Activated CD4-positive, alpha-beta T cell treated with anti-CD3 and anti-CD28 coated beads, Interleukin-2, amount 50 U/mL, for 1 hour (primary cell): ENCODE results near the gene EP400.
A peak's percentile ranks its signal among the peaks of the same experiment; 100 is the strongest.

Experiments
- DNase-seq: peaks from one replicate; pipeline ENCODE4 v3.0.0-alpha.2; 2020

The EP400 gene

DNA sequence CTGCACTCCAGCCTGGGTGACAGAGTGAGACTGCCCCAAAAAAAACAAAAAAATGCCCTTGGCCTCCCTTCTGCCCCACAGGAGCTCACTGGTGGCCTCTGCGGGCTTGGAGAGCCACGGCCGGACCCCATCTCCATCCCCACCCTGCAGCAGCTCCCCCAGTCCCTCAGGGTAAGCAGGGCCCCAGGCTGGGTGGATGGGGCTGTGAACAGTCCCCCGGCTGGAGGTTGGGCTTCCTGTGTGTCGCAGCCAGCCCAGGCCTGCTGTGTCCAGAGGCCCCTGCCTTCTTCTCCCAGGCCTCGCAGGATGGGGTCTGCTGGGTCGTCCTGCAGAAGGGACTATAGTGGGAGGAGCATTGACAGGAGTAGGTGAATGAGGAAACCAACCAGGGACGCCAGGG is 36.1 kb upstream of the EP400 start:
- DNase-seq, result no peak

DNA sequence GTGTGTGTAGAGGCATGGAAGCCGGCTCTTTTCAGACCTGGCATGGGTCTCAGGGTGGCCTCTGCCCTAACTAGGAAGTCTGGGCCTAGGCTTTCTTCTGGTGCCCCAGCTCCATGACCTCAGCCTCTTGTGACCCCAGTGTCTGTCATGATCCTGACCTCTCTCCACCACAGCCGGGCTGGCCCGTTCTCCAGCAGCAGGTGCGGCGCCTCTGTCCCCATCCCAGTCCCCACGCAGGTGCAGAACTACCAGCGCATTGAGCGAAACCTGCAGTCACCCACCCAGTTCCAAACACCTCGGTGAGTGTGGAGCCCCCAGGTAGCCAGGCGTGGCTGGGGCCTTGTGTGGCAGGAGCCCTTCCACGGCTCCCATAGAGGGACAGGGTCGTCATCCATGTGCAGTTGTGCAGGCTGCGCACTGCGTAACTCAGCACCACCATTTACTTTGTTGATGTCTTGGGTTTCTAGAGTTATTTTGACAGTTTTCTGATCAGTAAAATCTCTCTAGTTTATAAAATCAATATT is 35.5 kb upstream of the EP400 start:
- no peak for DNase-seq

DNA sequence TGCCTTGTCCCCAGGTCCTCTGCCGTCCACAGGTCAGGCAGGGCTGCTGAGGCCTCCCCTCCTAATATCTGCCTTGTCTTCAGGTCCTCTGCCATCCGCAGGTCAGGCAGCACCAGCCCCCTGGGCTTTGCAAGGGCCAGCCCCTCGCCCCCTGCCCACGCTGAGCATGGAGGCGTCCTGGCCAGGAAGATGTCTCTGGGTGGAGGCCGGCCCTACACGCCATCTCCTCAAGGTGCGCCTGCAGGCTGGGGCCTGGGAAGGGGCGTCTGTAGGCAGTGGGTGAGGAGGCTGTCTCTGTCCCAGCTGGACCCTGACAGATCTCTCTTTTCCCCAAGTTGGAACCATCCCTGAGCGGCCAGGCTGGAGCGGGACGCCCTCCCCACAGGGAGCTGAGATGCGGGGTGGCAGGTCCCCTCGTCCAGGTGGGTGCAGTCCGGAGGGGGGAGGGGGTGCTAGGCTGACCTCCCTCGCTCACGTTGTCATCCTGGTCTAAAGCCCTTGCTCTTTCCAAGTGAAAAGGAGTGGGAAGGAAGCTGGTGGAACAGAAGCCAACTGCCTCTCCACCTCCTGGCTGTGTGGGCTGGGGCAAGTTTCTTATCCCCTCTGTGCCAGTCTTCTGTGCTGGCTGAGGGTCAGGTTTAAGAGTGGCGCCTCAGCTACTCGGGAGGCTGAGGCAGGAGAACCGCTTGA is 34.6 kb upstream of the EP400 start:
- no peak for DNase-seq

DNA sequence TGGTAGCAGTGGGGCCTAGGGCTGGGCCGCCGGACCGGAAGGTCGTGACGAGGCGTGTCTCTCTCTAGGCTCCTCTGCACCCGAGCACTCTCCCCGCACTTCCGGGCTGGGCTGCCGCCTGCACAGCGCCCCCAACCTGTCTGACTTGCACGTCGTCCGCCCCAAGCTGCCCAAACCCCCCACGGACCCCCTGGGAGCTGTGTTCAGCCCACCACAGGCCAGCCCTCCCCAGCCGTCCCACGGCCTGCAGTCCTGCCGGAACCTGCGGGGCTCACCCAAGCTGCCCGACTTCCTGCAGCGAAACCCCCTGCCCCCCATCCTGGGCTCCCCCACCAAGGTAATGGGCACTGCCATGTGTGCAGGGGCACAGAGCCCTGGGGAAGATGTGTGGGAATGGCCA is 33.9 kb upstream of the EP400 start:
- DNase-seq, result no peak

DNA sequence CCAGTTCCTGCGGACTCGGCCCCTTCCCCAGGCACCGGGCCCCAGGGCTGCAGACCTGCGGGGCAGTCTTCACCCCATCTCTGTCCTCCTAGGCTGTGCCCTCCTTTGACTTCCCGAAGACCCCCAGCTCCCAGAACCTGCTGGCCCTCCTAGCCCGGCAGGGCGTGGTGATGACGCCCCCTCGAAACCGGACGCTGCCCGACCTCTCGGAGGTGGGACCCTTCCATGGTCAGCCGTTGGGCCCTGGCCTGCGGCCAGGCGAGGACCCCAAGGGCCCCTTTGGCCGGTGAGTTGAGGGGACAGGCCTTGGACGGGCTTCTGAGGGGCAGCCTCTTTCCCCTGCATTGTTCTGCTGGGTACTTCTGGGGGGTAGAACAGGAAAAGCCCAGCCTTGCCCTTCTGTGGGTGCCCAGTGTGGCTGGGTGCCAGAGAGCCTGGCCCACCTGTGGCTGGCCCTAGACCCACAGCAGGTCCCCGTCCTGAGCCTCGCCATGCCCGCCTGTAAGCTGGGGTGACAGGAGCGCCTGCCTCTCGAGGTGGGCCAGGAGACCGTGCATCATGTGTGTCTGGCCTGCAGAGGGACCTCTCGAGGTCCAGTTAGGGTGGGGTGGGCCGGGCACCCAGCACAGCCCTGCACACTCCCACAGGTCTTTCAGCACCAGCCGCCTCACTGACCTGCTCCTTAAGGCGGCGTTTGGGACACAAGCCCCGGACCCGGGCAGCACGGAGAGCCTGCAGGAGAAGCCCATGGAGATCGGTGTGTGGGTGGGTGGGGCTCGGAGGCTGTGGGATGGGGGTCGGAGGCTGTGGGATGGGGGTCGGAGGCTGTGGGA is 33.2 kb upstream of the EP400 start:
- DNase-seq, result no peak

DNA sequence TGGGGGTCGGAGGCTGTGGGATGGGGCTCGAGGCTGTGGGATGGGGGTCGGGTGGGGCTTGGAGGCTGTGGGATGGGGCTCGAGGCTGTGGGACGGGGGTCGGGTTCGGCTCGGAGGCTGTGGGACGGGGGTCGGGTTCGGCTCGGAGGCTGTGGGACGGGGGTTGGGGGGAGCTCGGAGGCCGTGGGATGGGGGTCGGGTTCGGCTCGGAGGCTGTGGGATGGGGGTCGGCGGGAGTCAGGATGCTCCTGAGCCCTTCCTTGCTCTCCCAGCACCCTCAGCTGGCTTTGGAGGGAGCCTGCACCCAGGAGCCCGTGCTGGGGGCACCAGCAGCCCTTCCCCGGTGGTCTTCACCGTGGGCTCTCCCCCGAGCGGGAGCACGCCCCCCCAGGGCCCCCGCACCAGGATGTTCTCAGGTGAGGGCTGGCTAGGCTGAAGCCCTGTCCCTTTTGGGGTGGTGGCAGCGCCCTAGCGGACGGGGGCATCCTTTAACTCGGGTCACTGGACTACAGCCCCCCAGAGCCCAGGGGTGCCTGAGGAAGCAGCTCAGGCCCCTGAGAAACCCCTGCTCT is 32.5 kb upstream of the EP400 start:
- DNase-seq, result peak; percentile 27

DNA sequence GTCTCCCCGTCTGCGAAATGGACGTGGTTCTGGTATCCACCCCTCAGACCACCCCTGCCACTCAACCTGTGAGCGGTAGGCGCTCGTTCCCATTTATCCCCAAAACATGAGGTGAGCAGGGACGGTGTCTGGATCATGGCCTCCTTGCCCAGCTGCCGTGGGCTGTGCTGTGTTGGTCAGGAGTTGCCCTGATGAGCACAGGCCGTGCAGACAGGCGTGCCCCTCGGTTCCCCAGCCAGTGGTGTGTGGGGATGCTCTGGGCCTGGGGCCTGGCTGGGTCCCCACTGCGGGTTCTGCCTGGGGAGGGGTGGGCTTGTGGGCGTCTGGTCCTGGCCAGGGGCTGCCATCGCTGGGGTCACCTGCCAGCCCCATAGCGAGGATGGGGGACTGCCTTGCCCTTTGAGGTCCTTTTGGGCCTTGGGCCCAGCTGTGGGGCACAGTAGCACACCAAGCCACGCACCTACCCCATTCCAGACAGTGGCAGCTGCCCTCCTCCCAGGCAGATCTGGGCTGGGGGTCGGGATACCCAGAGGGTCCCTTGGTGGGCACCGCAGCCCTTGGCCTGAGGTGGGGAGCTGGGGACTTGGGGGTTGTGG is 31.9 kb upstream of the EP400 start:
- no peak for DNase-seq

DNA sequence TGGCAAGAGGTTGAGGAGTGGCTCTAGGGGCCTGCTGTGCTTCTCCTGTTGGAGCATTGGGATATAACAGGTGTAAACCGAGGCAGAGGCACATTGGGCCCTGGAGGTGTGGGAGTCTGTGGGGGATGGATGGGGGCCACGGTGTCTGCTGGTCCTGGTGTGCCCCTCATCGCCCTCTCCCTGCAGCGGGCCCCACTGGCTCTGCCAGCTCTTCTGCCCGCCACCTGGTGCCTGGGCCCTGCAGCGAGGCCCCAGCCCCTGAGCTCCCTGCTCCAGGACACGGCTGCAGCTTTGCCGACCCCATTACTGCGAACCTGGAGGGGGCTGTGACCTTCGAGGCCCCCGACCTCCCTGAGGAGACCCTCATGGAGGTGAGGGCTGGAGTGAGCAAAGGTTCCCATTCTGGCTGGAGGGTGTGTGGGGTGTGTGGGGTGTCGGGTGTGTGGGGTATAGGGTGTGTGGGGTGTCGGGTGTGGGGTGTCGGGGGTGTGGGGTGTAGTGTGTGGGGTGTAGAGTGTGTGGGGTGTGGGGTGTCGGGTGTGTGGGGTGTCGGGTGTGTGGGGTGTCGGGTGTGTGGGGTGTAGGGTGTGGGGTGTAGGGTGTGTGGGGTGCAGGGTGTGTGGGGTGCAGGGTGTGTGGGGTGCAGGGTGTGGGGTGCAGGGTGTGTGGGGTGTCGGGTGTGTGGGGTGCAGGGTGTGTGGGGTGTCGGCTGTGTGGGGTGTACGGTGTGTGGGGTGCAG is 31.3 kb upstream of the EP400 start:
- no peak for DNase-seq

DNA sequence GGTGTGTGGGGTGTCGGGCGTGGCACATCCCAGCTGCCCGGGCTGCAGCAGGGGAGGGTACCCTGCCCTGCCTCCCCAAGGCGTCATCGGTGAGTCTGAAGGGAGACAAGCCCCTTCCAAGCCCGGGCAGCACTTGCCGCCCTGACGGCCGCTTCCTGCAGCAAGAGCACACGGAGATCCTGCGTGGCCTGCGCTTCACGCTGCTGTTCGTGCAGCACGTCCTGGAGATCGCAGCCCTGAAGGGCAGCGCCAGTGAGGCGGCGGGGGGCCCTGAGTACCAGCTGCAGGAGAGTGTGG is 30.7 kb upstream of the EP400 start:
- DNase-seq, result no peak

DNA sequence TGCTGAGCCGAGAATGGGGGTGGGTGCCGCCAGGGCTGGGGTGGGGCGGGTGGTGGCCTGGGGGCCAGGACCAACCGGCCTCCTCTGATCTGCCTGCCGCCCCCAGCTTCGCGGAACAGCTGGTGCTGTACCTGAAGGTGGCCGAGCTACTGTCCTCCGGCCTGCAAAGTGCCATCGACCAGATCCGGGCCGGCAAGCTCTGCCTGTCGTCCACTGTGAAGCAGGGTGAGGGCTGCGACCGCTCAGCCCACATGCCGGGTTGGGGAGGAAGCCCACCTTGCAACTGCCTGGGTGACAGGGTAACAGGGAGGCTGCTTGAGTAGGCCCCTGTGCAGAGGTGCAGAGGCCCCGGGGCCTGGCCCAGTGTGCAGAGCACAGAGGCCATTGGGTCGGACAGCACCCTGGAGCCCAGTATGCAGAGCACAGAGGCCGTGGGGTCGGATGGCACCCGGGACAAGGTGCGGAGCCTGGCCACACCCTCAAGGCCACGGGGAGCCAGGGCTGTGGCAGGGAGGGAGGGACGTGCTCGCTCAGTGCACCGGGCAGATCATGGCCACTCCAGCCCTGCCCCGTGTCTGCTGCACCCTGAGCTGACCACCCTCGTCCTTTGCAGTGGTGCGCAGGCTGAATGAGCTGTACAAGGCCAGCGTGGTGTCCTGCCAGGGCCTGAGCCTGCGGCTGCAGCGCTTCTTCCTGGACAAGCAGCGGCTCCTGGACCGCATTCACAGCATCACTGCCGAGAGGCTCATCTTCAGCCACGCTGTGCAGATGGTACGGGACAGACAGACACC is 30.2 kb upstream of the EP400 start:
- no peak for DNase-seq

DNA sequence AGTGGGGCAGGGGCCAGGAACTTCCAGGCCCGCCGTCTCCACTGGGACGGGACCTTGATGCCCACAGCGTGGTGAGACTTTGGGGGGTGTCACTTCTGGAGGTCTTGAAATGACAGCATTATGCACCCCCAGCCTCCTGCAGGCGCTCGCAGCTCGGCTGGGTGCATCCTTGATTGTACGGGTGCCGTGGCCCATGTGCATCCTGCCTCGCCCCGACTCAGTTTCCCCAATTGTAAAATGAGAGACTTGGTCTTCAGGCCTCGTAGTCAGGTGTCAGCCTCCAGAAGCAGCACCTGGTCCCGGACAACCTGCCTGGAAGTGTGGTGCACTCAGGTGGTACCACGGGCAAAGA is 29.6 kb upstream of the EP400 start:
- no peak for DNase-seq

DNA sequence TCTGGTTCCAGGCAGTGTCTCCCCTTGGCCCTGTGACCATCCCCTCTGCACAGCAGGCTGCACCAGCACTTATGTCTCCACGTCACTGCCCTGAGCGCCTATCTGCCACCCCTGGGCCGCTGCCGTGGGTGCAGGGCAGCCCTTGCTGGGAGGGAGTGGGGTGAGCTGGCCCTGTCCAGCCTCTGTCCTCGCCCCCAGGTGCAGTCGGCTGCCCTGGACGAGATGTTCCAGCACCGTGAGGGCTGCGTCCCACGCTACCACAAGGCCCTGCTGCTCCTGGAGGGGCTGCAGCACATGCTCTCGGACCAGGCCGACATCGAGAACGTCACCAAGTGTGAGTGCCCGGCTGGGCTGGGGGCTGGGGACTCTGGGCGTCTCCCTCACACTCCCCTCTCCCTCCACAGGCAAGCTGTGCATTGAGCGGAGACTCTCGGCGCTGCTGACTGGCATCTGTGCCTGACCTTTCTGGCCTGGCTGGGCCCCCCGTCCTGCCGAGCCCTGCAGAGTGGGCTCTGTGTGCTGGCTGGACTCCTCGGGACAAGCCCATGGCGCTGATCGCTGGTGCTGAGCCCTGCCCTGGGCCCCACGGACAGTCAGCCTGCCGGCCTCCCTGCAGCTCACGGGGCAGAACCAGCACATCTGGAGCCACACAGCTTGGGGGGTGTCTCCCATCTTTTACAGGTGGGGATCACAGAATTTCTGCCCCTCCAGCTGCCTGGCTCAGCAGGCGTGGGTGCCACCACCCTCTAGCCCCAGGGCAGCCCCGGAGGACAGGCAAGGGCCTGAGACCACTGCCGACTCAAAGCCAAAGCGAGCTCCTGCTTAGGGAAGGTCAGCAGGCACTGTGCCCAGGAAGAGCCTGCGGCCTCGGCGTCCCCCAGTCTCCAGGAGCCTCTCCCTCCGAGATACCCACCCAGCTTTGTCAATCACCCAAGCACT is 28.6 kb upstream of the EP400 start:
- no peak for DNase-seq

DNA sequence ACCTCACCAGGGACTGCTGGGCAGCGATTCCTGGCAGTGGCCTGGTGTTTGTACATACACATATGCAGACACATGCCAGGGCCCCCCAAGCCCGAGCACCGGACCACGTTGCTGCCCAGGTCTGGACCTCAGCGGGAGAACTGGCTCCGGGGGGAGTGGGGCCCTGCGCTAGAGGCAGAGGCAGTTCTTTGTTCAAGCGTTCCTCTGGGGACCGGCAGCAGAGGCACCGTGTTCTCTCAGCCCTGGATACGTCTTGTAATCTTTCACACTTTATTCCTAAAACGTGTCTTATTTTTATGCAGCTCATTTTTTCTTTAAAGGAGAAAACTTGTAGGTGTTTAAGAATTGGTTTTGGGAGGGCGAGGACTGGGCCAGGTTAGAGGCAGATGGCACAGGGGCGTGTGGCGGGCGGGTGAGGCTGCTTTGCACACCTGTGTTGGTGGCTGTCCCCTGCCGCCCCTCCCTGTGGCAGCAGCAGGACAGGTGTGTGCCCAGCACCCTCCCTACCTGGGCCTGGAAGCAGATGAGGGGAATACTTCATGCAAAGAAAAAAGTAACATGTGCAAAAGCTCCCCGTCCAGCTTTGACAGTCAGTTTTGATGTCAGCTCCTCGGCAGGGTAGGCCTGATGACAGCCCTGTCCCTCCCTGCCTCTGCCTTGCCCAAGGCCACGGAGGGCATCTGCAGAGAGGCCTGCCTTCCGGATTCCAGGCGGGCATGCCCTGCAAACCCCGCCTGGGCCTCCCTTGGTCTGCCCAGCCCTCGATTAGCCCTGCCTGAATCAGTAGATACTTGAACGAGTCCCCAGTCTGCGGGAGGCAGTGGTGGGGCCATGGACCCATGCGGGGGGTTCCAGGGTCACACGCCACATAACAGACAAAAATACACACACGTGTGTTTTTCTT is 27.6 kb upstream of the EP400 start:
- no peak for DNase-seq

DNA sequence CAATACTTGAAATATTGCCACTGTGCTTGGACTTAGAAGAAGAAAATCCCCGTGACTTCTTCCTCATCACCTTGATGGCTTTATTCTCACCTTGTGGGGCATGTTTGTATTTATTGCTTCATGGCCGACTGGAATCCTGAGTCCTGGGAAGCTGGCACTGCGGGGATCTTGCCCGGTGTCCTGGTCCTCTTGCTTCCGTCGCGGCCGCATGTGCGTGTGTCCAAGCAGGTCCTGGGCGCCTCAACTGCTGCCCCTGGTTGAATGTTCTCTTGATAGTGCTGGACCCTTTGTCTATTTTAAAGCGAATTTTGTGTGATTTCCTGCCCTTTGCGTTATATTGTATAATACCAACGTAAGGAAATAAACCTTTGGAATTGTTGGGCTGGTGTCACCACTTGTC is 27.0 kb upstream of the EP400 start:
- DNase-seq, result no peak

DNA sequence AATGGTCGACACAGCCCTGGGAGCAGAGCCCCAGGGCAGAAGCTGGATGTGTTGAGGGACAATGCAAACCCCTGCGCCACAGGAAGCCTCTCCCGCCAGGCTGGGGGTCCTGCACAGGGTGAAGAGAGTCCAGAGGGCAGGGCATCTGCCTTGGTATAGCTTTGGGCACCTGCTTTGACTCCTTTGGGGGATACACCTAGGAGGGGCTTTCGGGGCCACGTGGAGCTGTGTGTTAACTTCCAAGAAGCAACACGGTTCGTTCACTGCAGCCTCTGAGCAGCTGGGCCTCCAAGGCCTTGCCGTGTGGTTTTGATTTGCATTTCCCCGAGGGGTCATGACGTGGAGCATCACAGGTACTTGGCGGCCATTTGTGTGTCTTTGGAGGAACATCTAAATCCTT is 26.5 kb upstream of the EP400 start:
- DNase-seq, result no peak

DNA sequence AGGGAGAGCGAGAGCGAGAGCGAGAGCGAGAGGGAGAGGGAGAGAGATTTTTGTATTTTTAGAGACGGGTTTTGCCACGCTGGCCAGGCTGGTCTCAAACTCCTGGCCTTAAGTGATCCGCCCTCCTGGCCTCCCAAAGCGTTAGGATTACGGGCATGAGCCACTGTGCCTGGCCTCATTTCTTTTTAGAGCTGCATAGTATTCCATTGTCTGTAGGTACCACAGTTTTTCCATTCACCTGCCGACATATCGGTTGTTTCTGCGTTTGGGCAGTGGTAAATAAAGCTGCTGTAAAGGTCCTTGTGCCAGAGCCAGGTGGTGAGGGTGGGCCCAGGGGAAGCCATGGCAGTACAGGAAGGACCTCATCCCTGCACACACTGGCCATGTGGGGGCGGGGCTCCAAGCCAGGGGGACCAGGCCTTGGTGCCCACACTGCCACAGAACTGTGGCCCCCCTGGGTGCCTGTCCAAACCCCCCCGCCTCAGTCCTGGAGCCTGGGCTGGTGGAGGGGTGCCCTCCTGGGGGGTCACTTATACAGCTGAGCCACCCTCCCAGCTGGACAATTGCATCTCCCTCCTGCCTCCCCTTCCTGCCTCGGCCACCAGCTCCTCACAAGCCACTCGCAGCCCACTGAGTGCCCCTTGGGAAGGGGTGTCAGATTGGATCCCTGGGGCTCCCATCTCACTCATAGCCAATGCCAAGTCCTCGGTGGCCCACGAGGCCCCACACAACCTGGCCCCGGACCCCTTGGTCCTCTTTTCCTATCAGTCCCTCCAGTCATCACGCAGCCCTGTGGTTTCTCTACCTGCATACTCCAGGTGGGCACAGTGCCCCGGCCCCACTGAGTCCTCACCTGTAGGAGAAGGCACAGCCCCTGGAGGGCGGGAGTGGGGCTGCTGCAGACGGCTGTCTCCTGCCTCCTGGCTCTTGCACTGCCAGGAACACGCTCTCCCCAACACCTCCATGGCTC is 22.3 kb upstream of the EP400 start:
- DNase-seq, result no peak

DNA sequence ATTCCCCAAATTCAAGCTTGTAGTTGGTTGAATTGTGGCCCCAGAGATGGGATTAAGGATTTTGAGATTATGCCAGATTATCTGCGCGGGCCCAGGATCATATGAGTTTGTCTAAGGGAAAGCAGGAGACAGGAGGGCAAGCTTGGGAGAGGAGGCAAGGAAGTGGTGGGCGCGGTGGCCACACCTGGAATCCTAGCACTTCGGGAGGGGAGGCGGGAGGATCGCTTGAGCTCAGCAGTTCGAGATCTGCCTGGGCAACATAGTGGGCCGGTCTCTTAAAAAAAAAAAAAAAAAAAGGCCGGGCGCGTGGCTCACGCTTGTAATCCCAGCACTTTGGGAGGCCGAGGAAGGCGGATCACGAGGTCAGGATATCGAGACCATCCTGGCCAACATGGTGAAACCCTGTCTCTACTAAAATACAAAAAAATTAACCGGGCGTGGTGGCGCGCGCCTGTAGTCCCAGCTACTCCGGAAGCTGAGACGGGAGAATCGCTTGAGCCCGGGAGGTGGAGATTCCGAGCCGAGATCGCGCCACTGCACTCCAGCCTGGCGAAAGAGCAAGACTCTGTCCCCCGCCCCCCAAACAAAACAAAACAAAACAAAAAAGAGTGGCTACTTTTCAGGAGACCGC is 21.5 kb upstream of the EP400 start:
- DNase-seq, result no peak
